GM12878 (cell line): Measurements from ENCODE around the gene MTRF1. TPM values are rescaled to one million over a fixed set of nuclear protein-coding genes. Genes with fewer than 3 reads are reported as not detected.

ENCODE experiments used
- ATAC-seq: fragments of 200-7000 bp; cut with Tn5 transposase; 3 replicates; pipeline ENCODE4 v1.9.1; 2020; ENCODE audit warnings: mild to moderate bottlenecking, moderate library complexity
- BruUV-seq: library from RNA; stranded (reverse); fragments of 400-500 nt; replicated peaks from 2 replicates; lab custom pipeline; 2021; lab: Mats Ljungman, UMichigan
- CTCF ChIA-PET: fragments of 300-600 bp; sonication (Branson Sonifier 250); formaldehyde crosslinking; extraction: SDS; loops from one replicate; lab custom pipeline; 2021; ENCODE audit warnings: inconsistent platforms; lab: Yijun Ruan, JAX
- POLR2A ChIA-PET: fragments of 350-600 bp; formaldehyde crosslinking; extraction: SDS; loops from one replicate; lab custom pipeline; 2021; ENCODE audit warnings: inconsistent platforms; lab: Charles Lee
- RAD21 ChIA-PET: fragments of 300-600 bp; sonication (Branson Sonifier 250); formaldehyde crosslinking; loops from one replicate; lab custom pipeline; 2023; ENCODE audit warnings: antibody characterized with exemption; ENCODE audit not compliant: unreplicated experiment; lab: Charles Lee
- SMC1A ChIA-PET: fragments of 300-600 bp; sonication (Branson Sonifier 250); formaldehyde crosslinking; loops from one replicate; lab custom pipeline; 2023; ENCODE audit not compliant: unreplicated experiment, uncharacterized antibody; lab: Charles Lee
- DNase-seq: peaks from one replicate; pipeline ENCODE4 v3.0.0-alpha.2; 2011; ENCODE audit warnings: low read depth, low spot score
- FAIRE-seq: peaks from 3 replicates; lab custom pipeline; 2011; peaks lifted over from hg19 to GRCh38; lab: Jason Lieb, UNC
- H2AFZ ChIP-seq: 2 replicates; pipeline ENCODE4 v1.6.0; 2011; ENCODE audit warnings: low read depth, low read length, control low read depth; ENCODE audit not compliant: control insufficient read depth
- H3K27ac ChIP-seq: 2 replicates; pipeline ENCODE4 v1.5.1; 2011; ENCODE audit warnings: control low read depth; ENCODE audit not compliant: control insufficient read depth, insufficient read depth
- H3K27me3 ChIP-seq, 2 experiments: replicated peaks in 1 of 2; 2 replicates each; pipeline versions ENCODE4 v1.6.0 to v1.6.1; 2011; ENCODE audit warnings: low read length in 1 of 2; ENCODE audit not compliant: control insufficient read depth in 2 of 2, insufficient read depth in 2 of 2
- H3K36me3 ChIP-seq, 2 experiments: 2 replicates each; pipeline ENCODE4 v1.5.1; 2011; ENCODE audit warnings: low read length in 1 of 2; ENCODE audit not compliant: control insufficient read depth in 2 of 2, insufficient read depth in 2 of 2
- H3K4me1 ChIP-seq: 2 replicates; pipeline ENCODE4 v1.6.1; 2011; ENCODE audit warnings: mild to moderate bottlenecking, low read length, moderate library complexity, mixed read lengths; ENCODE audit not compliant: control insufficient read depth, insufficient read depth
- H3K4me2 ChIP-seq: 2 replicates; pipeline ENCODE4 v1.6.0; 2011; ENCODE audit warnings: control low read depth; ENCODE audit not compliant: control insufficient read depth, insufficient read depth
- H3K4me3 ChIP-seq: fragments of 200-600 bp; sonication (generic); 2 replicates; pipeline ENCODE4 v1.5.1; 2016
- H3K79me2 ChIP-seq: 2 replicates; pipeline ENCODE4 v1.6.0; 2011; ENCODE audit warnings: low read length; ENCODE audit not compliant: control insufficient read depth, insufficient read depth
- H3K9ac ChIP-seq: 2 replicates; pipeline ENCODE4 v1.8.0; 2011; ENCODE audit warnings: low read length, control low read depth, mixed read lengths; ENCODE audit not compliant: control insufficient read depth, insufficient read depth
- H3K9me3 ChIP-seq: replicated peaks from 3 replicates; pipeline ENCODE4 v1.5.1; 2011; ENCODE audit warnings: mild to moderate bottlenecking, low read length; ENCODE audit not compliant: control insufficient read depth, insufficient read depth
- H4K20me1 ChIP-seq: 2 replicates; pipeline ENCODE4 v1.6.0; 2011; ENCODE audit not compliant: control insufficient read depth, insufficient read depth
- EGR1 ChIP-seq, 2 experiments: IDR thresholded peaks; 1 replicate in 1 of 2; 2 replicates in 1 of 2; pipeline ENCODE4 v1.6.1; 2011 to 2012; ENCODE audit warnings: low read depth in 2 of 2, low read length in 2 of 2, borderline replicate concordance in 1 of 2, mild to moderate bottlenecking in 1 of 2, moderate library complexity in 1 of 2
- NFYA ChIP-seq: IDR thresholded peaks from 2 replicates; pipeline ENCODE4 v1.6.1; 2011; ENCODE audit warnings: low read depth, mild to moderate bottlenecking, low read length, improper control_type of control experiment, borderline replicate concordance
- RAD51 ChIP-seq: fragments of 450-650 bp; IDR thresholded peaks from 2 replicates; pipeline ENCODE4 v1.6.1; 2016; ENCODE audit warnings: moderate library complexity, mild to moderate bottlenecking, inconsistent platforms
- SMAD1 ChIP-seq: fragments of 450-650 bp; IDR thresholded peaks from 2 replicates; pipeline ENCODE4 v1.6.1; 2018; ENCODE audit warnings: mild to moderate bottlenecking, low read depth; ENCODE audit not compliant: partially characterized antibody
- STAT1 ChIP-seq: fragments of 450-650 bp; conservative IDR thresholded peaks from 2 replicates; pipeline ENCODE4 v1.6.1; 2014; ENCODE audit warnings: antibody characterized with exemption, mild to moderate bottlenecking
- SUZ12 ChIP-seq: fragments of 200-600 bp; sonication (generic); IDR thresholded peaks from one replicate; pipeline ENCODE4 v1.6.1; 2018; ENCODE audit warnings: antibody characterized with exemption, mild to moderate bottlenecking; ENCODE audit not compliant: unreplicated experiment
- TCF3 ChIP-seq: IDR thresholded peaks from 2 replicates; pipeline ENCODE4 v1.6.1; 2012; ENCODE audit warnings: low read depth, mild to moderate bottlenecking, low read length, borderline replicate concordance; ENCODE audit not compliant: insufficient read depth
- TCF7 ChIP-seq: IDR thresholded peaks from 2 replicates; pipeline ENCODE4 v1.6.1; 2014; ENCODE audit warnings: antibody characterized with exemption, borderline replicate concordance
- in situ Hi-C: fragments of 300-500 bp; cut with MboI; formaldehyde crosslinking; loops from 9 replicates; pipeline ENCODE4 v1.14.3; 2018; ENCODE audit warnings: mixed read lengths
- intact Hi-C: fragments of 100-400 bp; cut with micrococcal nuclease; formaldehyde crosslinking; loops from one replicate; pipeline ENCODE4 v1.14.2; 2022; ENCODE audit not compliant: unreplicated experiment
- polyA plus RNA-seq, 11 experiments: library from polyadenylated mRNA; depleted of rRNA in 4 of 11; unstranded in 6 of 11; stranded (reverse) in 5 of 11; fragments of >200 nt; fragmentation: Nextera tagmentation in 4 of 11; fragmentation: Illumina TruSeq in 1 of 11; extraction: Ambion mirVana in 4 of 11; extraction: Trizol in 1 of 11; gene quantifications; 1 replicate in 1 of 11; 2 replicates in 10 of 11; pipeline versions ENCODE4 v1.2.1 to v1.2.3, GENCODE V29; 2011 to 2016; ENCODE audit warnings: inconsistent platforms in 2 of 11, missing spikeins in 2 of 11, low read depth in 1 of 11
- total RNA-seq, 4 experiments: library from RNA; depleted of rRNA in 3 of 4; stranded (reverse); fragments of >200 nt in 3 of 4; fragmentation: Illumina TruSeq in 1 of 4; extraction: Trizol in 1 of 4; gene quantifications; 2 replicates each; pipeline versions ENCODE4 v1.2.1 to v1.2.3, GENCODE V29; 2013 to 2021
- TF ChIP-seq, protein P1 (sequence below): IDR thresholded peaks from 2 replicates; pipeline ENCODE4 v1.6.1; 2012; ENCODE audit warnings: improper control_type of control experiment, low read depth, low read length; ENCODE audit not compliant: insufficient replicate concordance
- TF ChIP-seq, protein P2 (sequence below): IDR thresholded peaks from 2 replicates; pipeline ENCODE4 v1.6.1; 2012; ENCODE audit warnings: low read depth, low read length, improper control_type of control experiment
- TF ChIP-seq, protein P3 (sequence below): fragments of 450-650 bp; IDR thresholded peaks from 2 replicates; pipeline ENCODE4 v1.6.1; 2017; ENCODE audit warnings: mild to moderate bottlenecking, moderate library complexity

Gene MTRF1
- total and polyA plus RNA-seq, 10 of the 15 experiments (the other 5 are each of a cell fraction or from before 2014, with no cell fraction given), result 12.1 to 33.7 (median 20.6) TPM

DNA sequence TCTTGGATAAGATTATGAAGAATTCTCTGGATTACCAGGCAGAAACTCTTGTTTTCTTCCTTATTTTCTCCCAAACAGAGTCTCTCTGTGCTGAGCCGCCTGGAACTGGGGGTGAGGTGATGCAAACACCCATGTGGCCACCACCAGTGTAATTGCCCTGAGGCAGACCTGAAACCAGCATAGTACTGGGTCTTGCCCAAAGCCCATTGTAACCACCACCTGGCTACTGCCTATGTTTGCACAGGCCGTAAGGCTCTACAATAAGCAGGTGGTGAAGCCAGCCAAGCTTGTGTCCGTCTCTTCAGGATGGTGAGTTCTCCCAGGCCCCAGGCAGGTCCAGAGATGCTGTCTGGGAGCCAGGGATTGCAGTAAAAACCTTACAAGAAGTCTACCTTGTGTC, 50.1 kb downstream of the MTRF1 start (continued):
- TF ChIP-seq, protein P1, sequence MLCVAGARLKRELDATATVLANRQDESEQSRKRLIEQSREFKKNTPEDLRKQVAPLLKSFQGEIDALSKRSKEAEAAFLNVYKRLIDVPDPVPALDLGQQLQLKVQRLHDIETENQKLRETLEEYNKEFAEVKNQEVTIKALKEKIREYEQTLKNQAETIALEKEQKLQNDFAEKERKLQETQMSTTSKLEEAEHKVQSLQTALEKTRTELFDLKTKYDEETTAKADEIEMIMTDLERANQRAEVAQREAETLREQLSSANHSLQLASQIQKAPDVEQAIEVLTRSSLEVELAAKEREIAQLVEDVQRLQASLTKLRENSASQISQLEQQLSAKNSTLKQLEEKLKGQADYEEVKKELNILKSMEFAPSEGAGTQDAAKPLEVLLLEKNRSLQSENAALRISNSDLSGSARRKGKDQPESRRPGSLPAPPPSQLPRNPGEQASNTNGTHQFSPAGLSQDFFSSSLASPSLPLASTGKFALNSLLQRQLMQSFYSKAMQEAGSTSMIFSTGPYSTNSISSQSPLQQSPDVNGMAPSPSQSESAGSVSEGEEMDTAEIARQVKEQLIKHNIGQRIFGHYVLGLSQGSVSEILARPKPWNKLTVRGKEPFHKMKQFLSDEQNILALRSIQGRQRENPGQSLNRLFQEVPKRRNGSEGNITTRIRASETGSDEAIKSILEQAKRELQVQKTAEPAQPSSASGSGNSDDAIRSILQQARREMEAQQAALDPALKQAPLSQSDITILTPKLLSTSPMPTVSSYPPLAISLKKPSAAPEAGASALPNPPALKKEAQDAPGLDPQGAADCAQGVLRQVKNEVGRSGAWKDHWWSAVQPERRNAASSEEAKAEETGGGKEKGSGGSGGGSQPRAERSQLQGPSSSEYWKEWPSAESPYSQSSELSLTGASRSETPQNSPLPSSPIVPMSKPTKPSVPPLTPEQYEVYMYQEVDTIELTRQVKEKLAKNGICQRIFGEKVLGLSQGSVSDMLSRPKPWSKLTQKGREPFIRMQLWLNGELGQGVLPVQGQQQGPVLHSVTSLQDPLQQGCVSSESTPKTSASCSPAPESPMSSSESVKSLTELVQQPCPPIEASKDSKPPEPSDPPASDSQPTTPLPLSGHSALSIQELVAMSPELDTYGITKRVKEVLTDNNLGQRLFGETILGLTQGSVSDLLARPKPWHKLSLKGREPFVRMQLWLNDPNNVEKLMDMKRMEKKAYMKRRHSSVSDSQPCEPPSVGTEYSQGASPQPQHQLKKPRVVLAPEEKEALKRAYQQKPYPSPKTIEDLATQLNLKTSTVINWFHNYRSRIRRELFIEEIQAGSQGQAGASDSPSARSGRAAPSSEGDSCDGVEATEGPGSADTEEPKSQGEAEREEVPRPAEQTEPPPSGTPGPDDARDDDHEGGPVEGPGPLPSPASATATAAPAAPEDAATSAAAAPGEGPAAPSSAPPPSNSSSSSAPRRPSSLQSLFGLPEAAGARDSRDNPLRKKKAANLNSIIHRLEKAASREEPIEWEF, result no peak

DNA sequence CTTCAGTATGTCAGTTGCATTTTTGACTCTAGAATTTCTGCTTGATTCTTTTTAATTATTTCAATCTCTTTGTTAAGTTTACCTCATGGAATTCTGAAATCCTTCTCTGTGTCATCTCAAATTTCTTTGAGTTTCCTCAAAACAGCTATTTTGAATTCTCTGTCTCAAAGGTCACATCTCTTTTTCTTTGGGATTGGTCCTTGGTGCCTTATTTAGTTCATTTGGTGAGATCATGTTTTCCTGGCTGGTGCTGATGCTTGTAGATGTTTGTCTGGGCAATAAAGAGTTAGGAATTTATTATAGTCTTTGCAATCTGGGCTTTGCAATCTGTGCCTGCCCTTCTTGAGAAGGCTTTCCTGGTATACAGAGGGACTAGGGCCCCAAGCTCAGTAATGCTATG, 50.5 kb downstream of the MTRF1 start:
- Histone ChIP-seq H3K9me3 (no peaks in the 10 kb centered on the region; the same call in 2 of the 3 replicates), H2AFZ (no peak overlapping the region), H4K20me1 (no peaks in the 10 kb centered on the region), H3K9ac (no peak overlapping the region), H3K27ac (no peak overlapping the region), H3K27me3 (no peaks in the 10 kb centered on the region), H3K4me3 (no peak overlapping the region), H3K4me1 (no peaks in the 10 kb centered on the region), H3K4me2 (no peak overlapping the region), H3K36me3 (no peaks in the 10 kb centered on the region), H3K79me2 (no peaks in the 10 kb centered on the region)
- ChIA-PET RAD21 (no interaction called here), POLR2A (no interaction called here), CTCF (interaction anchor here (0.5 kb wide), 1 partner anchor 19 kb away, joined by 3 read pairs; no protein-coding TSS in a partner anchor), SMC1A (no interaction called here)
- ATAC-seq (no peak), DNase-seq (no peak), FAIRE-seq (no peak)
- in situ Hi-C loops (no loop called here), intact Hi-C loops (no loop called here)
- no TSS peak for BruUV-seq
- TF ChIP-seq EGR1 (IDR thresholded peaks at IDR 0.05; ENCODE audit: borderline replicate concordance in 1 of 2, low read depth in 2 of 2, low read length in 2 of 2) (no peak), TCF3 (no peak), RAD51 (no peak), TCF7 (no peak), STAT1 (no peak), NFYA (no peak), SUZ12 (no peak), SMAD1 (no peak)
- TF ChIP-seq, protein P2, sequence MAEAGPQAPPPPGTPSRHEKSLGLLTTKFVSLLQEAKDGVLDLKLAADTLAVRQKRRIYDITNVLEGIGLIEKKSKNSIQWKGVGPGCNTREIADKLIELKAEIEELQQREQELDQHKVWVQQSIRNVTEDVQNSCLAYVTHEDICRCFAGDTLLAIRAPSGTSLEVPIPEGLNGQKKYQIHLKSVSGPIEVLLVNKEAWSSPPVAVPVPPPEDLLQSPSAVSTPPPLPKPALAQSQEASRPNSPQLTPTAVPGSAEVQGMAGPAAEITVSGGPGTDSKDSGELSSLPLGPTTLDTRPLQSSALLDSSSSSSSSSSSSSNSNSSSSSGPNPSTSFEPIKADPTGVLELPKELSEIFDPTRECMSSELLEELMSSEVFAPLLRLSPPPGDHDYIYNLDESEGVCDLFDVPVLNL, result no peak
- TF ChIP-seq, protein P3, sequence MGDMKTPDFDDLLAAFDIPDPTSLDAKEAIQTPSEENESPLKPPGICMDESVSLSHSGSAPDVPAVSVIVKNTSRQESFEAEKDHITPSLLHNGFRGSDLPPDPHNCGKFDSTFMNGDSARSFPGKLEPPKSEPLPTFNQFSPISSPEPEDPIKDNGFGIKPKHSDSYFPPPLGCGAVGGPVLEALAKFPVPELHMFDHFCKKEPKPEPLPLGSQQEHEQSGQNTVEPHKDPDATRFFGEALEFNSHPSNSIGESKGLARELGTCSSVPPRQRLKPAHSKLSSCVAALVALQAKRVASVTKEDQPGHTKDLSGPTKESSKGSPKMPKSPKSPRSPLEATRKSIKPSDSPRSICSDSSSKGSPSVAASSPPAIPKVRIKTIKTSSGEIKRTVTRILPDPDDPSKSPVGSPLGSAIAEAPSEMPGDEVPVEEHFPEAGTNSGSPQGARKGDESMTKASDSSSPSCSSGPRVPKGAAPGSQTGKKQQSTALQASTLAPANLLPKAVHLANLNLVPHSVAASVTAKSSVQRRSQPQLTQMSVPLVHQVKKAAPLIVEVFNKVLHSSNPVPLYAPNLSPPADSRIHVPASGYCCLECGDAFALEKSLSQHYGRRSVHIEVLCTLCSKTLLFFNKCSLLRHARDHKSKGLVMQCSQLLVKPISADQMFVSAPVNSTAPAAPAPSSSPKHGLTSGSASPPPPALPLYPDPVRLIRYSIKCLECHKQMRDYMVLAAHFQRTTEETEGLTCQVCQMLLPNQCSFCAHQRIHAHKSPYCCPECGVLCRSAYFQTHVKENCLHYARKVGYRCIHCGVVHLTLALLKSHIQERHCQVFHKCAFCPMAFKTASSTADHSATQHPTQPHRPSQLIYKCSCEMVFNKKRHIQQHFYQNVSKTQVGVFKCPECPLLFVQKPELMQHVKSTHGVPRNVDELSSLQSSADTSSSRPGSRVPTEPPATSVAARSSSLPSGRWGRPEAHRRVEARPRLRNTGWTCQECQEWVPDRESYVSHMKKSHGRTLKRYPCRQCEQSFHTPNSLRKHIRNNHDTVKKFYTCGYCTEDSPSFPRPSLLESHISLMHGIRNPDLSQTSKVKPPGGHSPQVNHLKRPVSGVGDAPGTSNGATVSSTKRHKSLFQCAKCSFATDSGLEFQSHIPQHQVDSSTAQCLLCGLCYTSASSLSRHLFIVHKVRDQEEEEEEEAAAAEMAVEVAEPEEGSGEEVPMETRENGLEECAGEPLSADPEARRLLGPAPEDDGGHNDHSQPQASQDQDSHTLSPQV, result no peak
